Right lobe of liver (tissue), 6 donors: ENCODE data around the gene CREB5. TPM values are rescaled to one million over a fixed set of nuclear protein-coding genes. Genes with fewer than 3 reads are reported as not detected.
A peak's percentile ranks its signal among the peaks of the same experiment; 100 is the strongest.

Source experiments
- ATAC-seq, 4 donors: fragments of 200-7000 bp; cut with Tn5 transposase; one replicate each; pipeline ENCODE4 v1.9.1; 2020; ENCODE audit warnings: mild to moderate bottlenecking in 4 of 4, moderate library complexity in 4 of 4
- DNase-seq, 3 donors: peaks; one replicate each; pipeline ENCODE4 v3.0.0-alpha.2; 2020
- H3K27ac ChIP-seq, 3 donors: fragments of 200-600 bp; one replicate each; pipeline ENCODE4 v1.8.0; 2022
- H3K27me3 ChIP-seq, 2 donors: fragments of 200-600 bp; one replicate each; pipeline ENCODE4 v1.8.0; 2022
- H3K36me3 ChIP-seq, 4 donors: fragments of 200-600 bp; sonication (generic) in 1 of 4; one replicate each; pipeline versions ENCODE4 v1.5.1 to v1.8.0; 2017 to 2022; ENCODE audit warnings: control low read depth in 1 of 4
- H3K4me1 ChIP-seq, 4 donors: fragments of 200-600 bp; sonication (generic) in 1 of 4; one replicate each; pipeline versions ENCODE4 v1.5.1 to v1.8.0; 2017 to 2022; ENCODE audit warnings: control low read depth in 1 of 4
- H3K4me3 ChIP-seq, 3 donors: fragments of 200-600 bp; one replicate each; pipeline ENCODE4 v1.8.0; 2022
- H3K9me3 ChIP-seq, 4 donors: fragments of 200-600 bp; sonication (generic) in 1 of 4; one replicate each; pipeline versions ENCODE4 v1.5.1 to v1.8.0; 2017 to 2022; ENCODE audit warnings: control low read depth in 1 of 4
- CTCF ChIP-seq, 4 donors: fragments of 200-600 bp in 3 of 4; fragments of 450-650 bp in 1 of 4; IDR thresholded peaks; one replicate each; pipeline versions ENCODE4 v1.5.1 to v1.8.0; 2016 to 2022; ENCODE audit warnings: antibody characterized with exemption in 4 of 4, mild to moderate bottlenecking in 2 of 4
- POLR2A ChIP-seq: fragments of 450-650 bp; IDR thresholded peaks from one replicate; pipeline ENCODE4 v1.6.1; 2017; ENCODE audit warnings: antibody characterized with exemption, mild to moderate bottlenecking
- WGBS: methylation state at CpG from one replicate; pipeline ENCODE4 v1.1.6; 2018; ENCODE audit warnings: low coverage, low lambda C conversion rate; ENCODE audit not compliant: insufficient coverage; ENCODE audit errors: missing lambda C conversion rate; 5-methylcytosine and 5-hydroxymethylcytosine counted together
- intact Hi-C, 2 donors: fragments of 100-400 bp; cut with DNase I; formaldehyde crosslinking; loops; one replicate each; pipeline versions ENCODE4 v1.11.2 to v1.14.1; 2022
- total RNA-seq, 6 experiments: library from RNA; depleted of rRNA in 2 of 6; stranded (reverse); fragments of >200 nt in 2 of 6; fragmentation: NEBNext Ultra II Directional in 3 of 6; extraction: Animal tissue kit (Norgen Biotek cat#: 25700) in 3 of 6; gene quantifications; one replicate each; pipeline versions ENCODE4 v1.1.0 to v1.2.4, GENCODE V29; 2016 to 2023
- donor health status: DM: no; HTN: yes; CAD: no.
- donor health status: DM: no; HTN: no; CAD: no.
- donor health status: DM: no; HTN: no; CAD: no.
- donor health status: DM: no; HTN: yes; CAD: no.
- donor health status: DM: no; HTN: yes; CAD: no.

CREB5 gene
- total RNA-seq, 6 experiments from 2014 or later, result 0.48 to 6.3 (median 1.4) TPM

GRCh38 chr7:28806841-28807240 is 394.5 kb downstream of the CREB5 start:
- WGBS, result 60% methylated on average over 5 of the region's 7 CpGs
- Histone ChIP-seq H3K4me1 (no peaks in the 10 kb centered on the region), H3K9me3 (no peaks in the 10 kb centered on the region), H3K27me3 (no peaks in the 10 kb centered on the region), H3K36me3 (no peaks in the 10 kb centered on the region), H3K27ac (no peak overlapping the region), H3K4me3 (no peak overlapping the region)
- intact Hi-C loops, result no loop called here
- no peak for ATAC-seq
- DNase-seq, result no peak
- TF ChIP-seq CTCF (IDR thresholded peaks at IDR 0.05), result no peak
- TF ChIP-seq POLR2A, result no peak

DNA sequence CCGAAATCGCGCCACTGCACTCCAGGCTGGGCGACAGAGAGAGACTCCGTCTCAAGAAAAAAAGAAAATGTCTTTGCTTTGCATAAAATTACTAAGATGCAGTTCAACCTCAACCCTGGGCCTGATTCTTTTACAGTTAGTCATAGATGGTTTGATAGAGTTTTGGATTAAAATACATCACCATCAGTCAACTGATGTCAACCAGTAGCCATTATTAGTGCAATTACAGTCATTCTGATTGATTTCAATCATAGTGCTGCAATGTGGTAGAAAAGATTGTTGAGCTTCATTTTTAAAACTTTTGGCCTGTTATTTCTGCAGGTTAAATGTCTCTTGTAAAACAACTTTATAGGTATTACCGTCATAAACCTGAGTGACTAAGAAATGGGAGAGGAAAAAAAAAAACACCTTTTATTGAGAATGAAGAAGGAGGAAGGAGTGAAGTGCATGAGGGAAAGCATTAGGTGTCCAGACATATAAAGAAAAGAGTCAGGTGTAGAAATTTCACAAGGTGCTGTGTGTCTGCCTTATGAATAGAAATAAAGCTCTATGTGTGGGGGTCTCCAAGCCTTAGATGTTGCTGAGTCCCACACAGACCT is 395.2 kb downstream of the CREB5 start:
- H3K36me3 ChIP-seq, result no peaks in the 10 kb centered on the region
- DNase-seq (no peak), ATAC-seq (no peak)
- H3K4me1 ChIP-seq, result no peaks in the 10 kb centered on the region
- intact Hi-C loops, result no loop called here
- H3K27me3 ChIP-seq, result no peaks in the 10 kb centered on the region
- 97% methylated on average over 4 of the region's 6 CpGs for WGBS
- H3K9me3 ChIP-seq, result no peaks in the 10 kb centered on the region
- no peak for TF ChIP-seq POLR2A
- TF ChIP-seq CTCF (IDR thresholded peaks at IDR 0.05), result no peak
- no peak overlapping the region for H3K4me3 ChIP-seq
- no peak overlapping the region for H3K27ac ChIP-seq

DNA sequence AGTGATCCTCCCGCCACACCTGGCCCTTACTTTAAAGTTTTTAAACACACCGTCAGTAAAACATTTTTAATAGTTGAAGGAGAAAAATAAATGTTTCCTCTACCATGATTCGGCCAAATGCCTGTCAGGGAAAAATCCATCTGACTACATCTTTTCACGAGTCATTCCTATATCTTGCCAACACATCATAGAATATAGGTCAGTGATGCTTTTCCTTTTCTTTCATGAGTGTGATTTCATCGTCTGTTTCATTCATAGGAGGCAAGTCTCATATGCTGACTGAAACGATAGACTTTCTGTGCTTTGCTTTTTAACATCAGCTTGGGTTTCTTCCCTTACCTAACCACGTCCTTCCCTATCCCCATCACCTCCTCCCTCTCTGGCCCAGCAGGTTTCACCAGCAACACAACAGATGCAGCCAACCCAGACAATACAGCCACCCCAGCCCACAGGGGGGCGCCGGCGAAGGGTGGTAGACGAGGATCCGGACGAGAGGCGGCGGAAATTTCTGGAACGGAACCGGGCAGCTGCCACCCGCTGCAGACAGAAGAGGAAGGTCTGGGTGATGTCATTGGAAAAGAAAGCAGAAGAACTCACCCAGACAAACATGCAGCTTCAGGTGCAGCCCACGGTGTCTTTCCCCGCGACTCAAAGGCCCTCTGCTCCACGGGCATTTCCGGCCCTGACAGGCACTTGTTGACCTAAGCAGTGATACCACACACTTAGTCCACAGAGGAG is 396.6 kb downstream of the CREB5 start:
- intact Hi-C loops, result no loop called here
- H3K36me3 ChIP-seq, result no peaks in the 10 kb centered on the region
- WGBS, result 62% methylated on average over 12 of the region's 23 CpGs
- DNase-seq (peak in 2 of 3 donors; percentile 28 to 48), ATAC-seq (peak in 1 of 4 donors; percentile 32)
- no peak overlapping the region for H3K27ac ChIP-seq
- H3K27me3 ChIP-seq, result no peaks in the 10 kb centered on the region
- no peaks in the 10 kb centered on the region for H3K4me1 ChIP-seq
- no peak overlapping the region for H3K4me3 ChIP-seq
- TF ChIP-seq POLR2A (no peak), CTCF (IDR thresholded peaks at IDR 0.05) (no peak)
- no peaks in the 10 kb centered on the region for H3K9me3 ChIP-seq

- TF ChIP-seq POLR2A, result no peak
- TF ChIP-seq CTCF (IDR thresholded peaks at IDR 0.05), result no peak
- intact Hi-C loops, result no loop called here
- Histone ChIP-seq H3K27me3 (no peaks in the 10 kb centered on the region), H3K36me3 (no peaks in the 10 kb centered on the region), H3K4me3 (no peak overlapping the region), H3K9me3 (no peaks in the 10 kb centered on the region), H3K27ac (no peak overlapping the region), H3K4me1 (no peaks in the 10 kb centered on the region)
- 89% methylated on average over 3 of the region's 3 CpGs for WGBS
- ATAC-seq (no peak), DNase-seq (no peak)
Observed at GRCh38 chr7:28811008-28811407, 398.7 kb downstream of the CREB5 start.
